Measurements from ENCODE around the gene S1PR2. TPM values are rescaled to one million over a fixed set of nuclear protein-coding genes. Genes with fewer than 3 reads are reported as not detected.

Gene S1PR2, protein sequence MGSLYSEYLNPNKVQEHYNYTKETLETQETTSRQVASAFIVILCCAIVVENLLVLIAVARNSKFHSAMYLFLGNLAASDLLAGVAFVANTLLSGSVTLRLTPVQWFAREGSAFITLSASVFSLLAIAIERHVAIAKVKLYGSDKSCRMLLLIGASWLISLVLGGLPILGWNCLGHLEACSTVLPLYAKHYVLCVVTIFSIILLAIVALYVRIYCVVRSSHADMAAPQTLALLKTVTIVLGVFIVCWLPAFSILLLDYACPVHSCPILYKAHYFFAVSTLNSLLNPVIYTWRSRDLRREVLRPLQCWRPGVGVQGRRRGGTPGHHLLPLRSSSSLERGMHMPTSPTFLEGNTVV
- 1 to 10 TPM; 1.1 to 2.0 (median 1.6) TPM for total RNA-seq
- polyA plus RNA-seq = under 1 TPM; 0.17 to 0.59 (median 0.36) TPM
- long read RNA-seq, donor 1 = 0 reads
- long read RNA-seq, donor 2 = 0 reads

DNA sequence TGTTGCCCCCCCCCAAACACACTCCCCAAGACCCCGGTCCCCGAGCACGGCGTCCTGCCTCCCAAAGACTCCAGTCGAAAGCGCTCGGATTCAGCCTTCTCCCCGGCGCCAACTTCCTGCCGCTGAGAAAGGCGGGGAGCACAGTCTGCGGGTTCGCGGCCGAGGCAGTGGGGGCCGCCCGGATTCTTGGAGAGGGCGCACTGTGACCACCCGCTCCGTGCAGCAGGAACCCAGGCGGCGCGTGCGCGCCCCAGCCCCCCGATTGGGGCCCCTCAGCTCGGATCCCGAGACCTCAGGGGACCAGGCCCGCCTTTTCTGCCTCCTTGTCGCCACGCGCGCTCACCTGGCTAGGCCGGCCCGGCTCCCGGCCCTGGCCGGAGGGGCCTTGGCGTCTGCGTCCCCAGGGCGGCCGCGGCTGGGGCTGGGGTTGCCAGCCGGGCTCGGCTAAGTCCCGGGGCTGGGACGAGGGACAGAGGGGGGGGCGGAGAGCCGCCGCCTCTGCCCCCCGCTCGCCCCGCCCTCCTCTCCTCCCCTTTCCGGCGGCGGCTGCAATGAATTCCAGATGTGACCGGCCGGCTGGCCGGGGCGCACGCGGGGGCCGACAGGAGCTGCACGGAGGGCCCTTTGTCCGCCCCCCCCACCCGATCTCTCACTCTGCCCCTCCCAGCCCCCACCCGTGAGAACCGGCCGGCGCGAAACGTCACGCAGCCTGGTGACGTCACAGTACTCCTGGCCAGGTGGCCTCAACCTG, at the start of gene S1PR2:
Gene S1PR2, minus strand, starts transcription at position 471 of the 751 bp plus-strand sequence. CDS start 6,426 bp downstream, outside the sequence.
- DNase-seq (peak; percentile 87 to 88), ATAC-seq (peak; percentile 52 to 71 (median 58))
- H3K4me3 ChIP-seq = peak within 1 kb of the TSS; percentile 79
- H3K27ac ChIP-seq = peak within 1 kb of the TSS; percentile 75
- no peaks in the 10 kb centered on the region for H3K9me3 ChIP-seq
- H3K27me3 ChIP-seq (ENCODE audit: insufficient read depth in 3 of 3, low read length in 2 of 3) = peaks cover 0 to 48% (median 0%) of the 10 kb centered on the region in 3 donors
- no peaks in the 10 kb centered on the region for H3K36me3 ChIP-seq (ENCODE audit: insufficient read depth in 1 of 2, low read depth in 1 of 2)
- 1% methylated on average over 39 to 73 of the region's 73 CpGs for WGBS, 3 donors
- TF ChIP-seq, protein P1, sequence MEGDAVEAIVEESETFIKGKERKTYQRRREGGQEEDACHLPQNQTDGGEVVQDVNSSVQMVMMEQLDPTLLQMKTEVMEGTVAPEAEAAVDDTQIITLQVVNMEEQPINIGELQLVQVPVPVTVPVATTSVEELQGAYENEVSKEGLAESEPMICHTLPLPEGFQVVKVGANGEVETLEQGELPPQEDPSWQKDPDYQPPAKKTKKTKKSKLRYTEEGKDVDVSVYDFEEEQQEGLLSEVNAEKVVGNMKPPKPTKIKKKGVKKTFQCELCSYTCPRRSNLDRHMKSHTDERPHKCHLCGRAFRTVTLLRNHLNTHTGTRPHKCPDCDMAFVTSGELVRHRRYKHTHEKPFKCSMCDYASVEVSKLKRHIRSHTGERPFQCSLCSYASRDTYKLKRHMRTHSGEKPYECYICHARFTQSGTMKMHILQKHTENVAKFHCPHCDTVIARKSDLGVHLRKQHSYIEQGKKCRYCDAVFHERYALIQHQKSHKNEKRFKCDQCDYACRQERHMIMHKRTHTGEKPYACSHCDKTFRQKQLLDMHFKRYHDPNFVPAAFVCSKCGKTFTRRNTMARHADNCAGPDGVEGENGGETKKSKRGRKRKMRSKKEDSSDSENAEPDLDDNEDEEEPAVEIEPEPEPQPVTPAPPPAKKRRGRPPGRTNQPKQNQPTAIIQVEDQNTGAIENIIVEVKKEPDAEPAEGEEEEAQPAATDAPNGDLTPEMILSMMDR (IDR thresholded peaks at IDR 0.05) = no peak
- intact Hi-C loops (cut with DNase I) = no loop called here
- H3K4me1 ChIP-seq = peaks cover 8% of the 10 kb centered on the region

DNA sequence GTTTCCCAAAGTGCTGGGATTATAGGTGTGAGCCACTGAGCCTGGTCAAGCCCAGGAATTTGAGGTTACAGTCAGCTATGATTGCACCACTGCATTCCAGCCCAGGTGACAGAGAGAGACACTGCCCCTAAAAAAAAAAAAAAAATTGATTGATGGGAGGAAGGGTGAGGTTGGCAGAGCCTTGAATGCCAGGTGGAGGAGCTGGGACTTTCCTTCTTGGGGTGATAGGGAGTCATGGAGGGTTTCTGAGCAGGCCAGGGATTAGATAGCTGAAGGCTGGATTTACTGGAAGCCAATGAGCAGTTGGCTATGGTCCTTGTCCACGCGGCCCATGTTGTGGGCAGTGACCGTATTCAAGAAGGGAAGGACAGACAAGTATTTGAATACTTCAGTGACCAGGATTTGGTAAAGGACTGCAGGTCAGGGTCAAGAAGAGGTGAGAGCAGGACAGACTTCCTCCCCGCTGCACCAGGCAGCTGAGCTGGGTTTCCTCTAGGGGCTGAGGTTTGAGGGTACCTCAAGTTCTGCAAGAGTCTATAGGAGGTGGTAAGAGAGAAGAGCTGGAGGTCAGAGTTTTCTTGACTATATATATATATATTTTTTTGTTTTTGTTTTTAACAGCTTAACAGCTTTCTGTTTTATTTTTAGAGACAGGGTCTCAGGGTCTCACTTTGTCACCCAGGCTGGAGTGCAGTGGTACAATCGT, 48.8 kb upstream of the S1PR2 start:
- intact Hi-C loops (cut with DNase I) = no loop called here
- Histone ChIP-seq H3K36me3 (ENCODE audit: insufficient read depth in 1 of 2, low read depth in 1 of 2) (peaks cover 0 to 9% of the 10 kb centered on the region in 2 donors), H3K9me3 (no peaks in the 10 kb centered on the region), H3K27me3 (ENCODE audit: insufficient read depth in 3 of 3, low read length in 2 of 3) (peaks cover 0 to 3% (median 0%) of the 10 kb centered on the region in 3 donors), H3K27ac (no peak overlapping the region), H3K4me1 (no peaks in the 10 kb centered on the region), H3K4me3 (no peak overlapping the region)
- ATAC-seq (peak in 1 of 4 donors; percentile 43), DNase-seq (no peak)
- TF ChIP-seq, protein P1 (IDR thresholded peaks at IDR 0.05) = no peak
- WGBS, 3 donors = 75 to 86% (median 80%) methylated on average over 5 of the region's 5 CpGs

DNA sequence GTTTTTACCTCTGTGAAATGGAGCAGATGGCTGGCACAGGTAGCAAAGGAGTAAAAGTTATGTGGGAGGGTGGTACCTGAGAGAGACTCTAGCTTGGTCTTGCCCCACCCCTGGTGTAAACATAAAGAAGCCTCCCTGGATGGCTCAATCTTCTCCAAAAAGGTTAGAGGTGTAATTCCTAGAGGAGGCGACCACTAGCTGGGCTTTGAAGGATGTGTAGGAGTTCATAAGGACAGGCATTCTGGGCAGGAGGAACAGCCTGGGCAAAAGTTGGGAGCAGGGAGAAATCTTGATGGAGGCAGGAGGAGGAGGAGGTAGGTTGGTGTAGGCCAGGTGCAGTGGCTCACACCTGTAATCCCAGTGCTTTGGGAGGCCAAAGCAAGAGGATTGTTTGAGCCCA, 47.8 kb upstream of the S1PR2 start:
- Histone ChIP-seq H3K4me1 (no peaks in the 10 kb centered on the region), H3K27me3 (ENCODE audit: insufficient read depth in 3 of 3, low read length in 2 of 3) (peaks cover 0 to 3% (median 0%) of the 10 kb centered on the region in 3 donors), H3K9me3 (no peaks in the 10 kb centered on the region), H3K36me3 (ENCODE audit: insufficient read depth in 1 of 2, low read depth in 1 of 2) (peaks cover 0 to 9% of the 10 kb centered on the region in 2 donors), H3K4me3 (no peak overlapping the region), H3K27ac (no peak overlapping the region)
- WGBS, 3 donors = 94 to 100% (median 98%) methylated on average over 1 of the region's 1 CpG
- TF ChIP-seq, protein P1 (IDR thresholded peaks at IDR 0.05) = no peak
- intact Hi-C loops (cut with DNase I) = no loop called here
- no peak for DNase-seq
- no peak for ATAC-seq

DNA sequence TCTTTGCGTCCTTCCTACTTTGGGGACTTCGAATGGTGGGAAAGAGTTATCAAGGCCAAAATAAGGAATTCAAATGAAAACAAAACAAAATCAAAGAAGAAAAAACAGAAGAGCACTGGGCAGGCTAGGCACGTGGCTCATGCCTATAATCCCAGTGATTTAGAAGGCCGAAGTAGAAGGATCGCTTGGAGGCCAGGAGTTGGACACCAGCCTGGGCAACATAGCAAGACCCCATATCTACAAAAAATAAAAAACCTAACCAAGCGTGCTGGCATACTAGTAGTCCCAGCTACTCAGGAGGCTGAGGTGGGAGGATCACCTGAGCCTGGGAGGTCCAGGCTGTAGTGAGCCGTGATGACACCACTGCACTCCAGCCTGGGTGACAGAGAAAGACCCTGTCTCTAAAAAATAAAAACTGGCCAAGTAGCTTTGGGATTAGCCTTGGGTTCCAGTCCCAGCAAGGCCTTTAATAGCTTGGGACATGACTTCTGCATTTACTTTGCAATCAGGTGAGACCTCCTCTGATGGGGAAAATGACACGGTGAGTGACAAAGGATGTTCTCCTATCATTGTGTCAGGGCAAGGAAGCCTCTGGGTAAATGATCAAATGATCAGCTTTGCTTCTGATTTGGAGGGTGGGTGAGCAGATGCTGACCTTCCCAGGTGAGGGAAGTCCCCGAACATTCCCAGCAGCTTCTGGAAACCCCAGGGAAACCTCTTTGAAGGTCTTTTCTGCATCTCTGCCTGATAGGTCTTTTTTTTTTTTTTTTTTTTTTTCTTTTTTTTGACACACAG, 46.9 kb upstream of the S1PR2 start:
- Histone ChIP-seq H3K4me1 (no peaks in the 10 kb centered on the region), H3K27ac (no peak overlapping the region), H3K4me3 (no peak overlapping the region), H3K27me3 (ENCODE audit: insufficient read depth in 3 of 3, low read length in 2 of 3) (peaks cover 0 to 3% (median 0%) of the 10 kb centered on the region in 3 donors), H3K9me3 (no peaks in the 10 kb centered on the region), H3K36me3 (ENCODE audit: insufficient read depth in 1 of 2, low read depth in 1 of 2) (peaks cover 0 to 8% of the 10 kb centered on the region in 2 donors)
- TF ChIP-seq, protein P1 (IDR thresholded peaks at IDR 0.05) = no peak
- intact Hi-C loops (cut with DNase I) = no loop called here
- ATAC-seq = no peak
- DNase-seq = no peak
- 86 to 92% (median 87%) methylated on average over 9 of the region's 9 CpGs for WGBS, 3 donors

Data from psoas muscle (tissue), 8 donors.